CD4-positive, alpha-beta T cell treated with Interferon gamma for 1 hour (primary cell): Measurements from ENCODE around the gene SBF2.
"Not testable (repeated sequence)": the region's sequence is repeated elsewhere in the genome, so short reads cannot be mapped to it uniquely, and the experiment has no call there.

Experiments used
- DNase-seq: peaks from one replicate; pipeline ENCODE4 v3.0.0-alpha.2; 2020

The SBF2 gene

DNA sequence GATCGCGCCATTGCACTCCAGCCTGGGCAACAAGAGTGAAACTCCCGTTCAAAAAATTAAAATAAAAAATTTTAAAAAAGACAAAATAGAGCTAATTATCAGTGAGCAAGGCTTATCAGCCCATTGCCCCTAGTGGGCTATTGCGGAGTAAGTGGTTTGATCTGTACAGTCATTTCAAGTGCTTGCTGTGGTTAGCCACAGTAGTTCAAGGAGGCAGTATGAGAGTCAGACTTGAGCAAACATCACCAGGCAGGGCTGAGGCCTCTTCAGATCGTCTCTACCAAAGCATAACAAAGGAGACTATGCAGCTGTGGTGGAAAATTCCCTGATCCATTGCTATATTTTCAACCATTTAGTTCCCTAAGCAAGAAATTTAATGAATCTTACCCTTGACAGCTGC is 4.3 kb upstream of the SBF2 start:
- DNase-seq = peak; percentile 22

DNA sequence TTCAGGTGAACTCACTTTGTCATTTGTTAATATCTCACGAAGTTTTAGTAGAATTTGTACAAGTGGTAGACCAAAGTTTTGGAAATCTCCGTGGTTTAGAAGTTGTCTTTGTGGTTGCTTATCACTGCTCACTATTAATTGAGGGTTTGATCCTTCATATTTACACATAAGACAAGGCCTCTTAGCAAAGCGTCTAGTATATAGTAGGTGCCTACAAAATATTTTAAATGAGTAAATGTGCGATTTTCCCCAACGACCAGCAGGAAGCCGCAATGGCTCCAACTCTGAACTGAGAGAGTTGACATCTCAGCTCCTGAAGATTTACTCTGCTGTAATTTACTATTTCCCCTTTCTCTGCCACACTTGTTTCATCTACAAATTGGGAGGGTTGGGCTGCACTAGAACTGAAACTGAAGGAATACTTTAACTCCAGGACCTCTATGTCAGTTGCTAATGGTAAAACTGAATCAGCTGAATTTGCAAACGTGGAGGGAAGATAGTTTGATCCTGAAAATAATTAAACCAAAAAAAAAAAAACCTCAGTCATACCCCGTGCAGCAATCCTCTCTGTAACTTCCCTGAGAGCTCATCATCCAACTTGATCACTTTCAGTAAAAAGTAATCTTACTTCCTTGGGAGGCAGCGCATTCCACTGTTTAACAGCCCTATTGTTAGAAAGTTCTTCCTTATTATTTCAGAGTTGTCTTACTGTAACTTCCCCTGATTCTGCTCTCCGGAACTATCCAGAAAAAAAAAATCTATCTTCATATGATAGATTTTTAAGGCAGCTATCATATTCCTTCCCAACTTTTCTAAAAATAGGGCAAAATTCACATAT is 1.3 kb upstream of the SBF2 start:
- no peak for DNase-seq

DNA sequence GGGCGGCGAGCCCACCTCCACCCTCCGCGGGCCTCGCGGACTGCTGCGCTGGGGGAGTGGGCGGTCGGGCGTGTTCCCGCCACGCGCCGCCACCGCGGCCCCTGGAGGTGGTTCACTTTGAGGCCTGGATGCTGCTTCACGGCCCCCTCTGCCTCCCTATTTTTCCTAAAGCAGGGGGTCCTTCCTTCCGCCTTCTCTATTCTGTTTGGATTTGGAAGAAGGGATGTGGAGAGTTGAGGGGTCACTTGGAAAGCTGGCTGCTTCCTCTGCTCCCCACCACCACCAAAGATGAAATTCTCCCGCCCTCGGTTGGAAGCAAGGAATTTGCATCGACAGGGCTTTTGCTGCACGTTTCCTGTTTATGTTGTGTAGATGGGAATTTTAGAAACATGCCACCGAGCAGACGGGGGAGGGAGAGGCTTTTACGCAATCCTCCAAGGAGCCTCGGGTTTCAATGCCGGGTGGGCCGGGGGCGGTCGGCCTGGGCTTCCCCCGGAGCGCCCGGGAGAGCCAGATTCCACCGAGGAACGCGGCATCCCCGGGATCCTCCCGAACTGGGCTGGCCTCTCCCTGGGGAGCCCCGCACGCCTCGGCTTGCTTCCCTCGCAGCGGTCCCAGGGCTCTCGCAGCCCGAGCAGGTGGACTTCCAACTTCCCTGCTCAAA is 403 bp upstream of the SBF2 start:
- DNase-seq = no peak

DNA sequence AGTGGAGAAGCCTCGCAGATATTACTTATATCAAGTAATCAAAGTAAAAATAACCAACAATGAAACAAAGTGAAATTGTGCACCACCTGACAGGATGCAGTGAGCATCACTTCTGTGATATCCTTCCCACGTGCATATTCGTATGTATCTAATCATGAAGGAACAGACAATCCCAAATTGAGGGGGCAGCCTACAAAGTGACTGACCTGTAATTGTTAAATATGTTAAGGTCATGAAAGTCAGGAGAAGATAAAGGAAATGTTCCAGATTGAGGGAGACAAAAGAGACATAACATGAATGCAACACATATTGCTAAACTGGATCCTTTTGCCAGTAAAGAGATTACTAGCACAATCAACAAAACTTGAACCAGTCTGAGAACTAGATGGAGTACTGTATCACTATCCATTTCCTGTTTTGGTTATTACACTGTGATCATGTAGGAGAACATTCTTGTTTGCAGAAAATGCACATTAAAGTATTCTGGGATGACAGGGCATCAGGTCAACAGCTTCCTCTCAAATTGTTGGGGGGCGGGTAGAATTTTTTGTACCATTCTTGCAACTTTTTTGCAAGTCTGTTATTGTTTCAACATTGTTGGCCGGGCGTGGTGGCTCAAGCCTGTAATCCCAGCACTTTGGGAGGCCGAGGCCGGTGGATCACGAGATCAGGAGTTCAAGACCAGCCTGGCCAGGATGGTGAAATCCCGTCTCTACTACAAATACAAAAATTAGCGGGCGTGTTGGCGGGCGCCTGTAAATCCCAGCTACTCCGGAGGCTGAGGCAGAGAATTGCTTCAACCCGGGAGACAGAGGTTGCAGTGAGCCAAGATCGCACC is 2.0 kb downstream of the SBF2 start:
- DNase-seq = no peak

DNA sequence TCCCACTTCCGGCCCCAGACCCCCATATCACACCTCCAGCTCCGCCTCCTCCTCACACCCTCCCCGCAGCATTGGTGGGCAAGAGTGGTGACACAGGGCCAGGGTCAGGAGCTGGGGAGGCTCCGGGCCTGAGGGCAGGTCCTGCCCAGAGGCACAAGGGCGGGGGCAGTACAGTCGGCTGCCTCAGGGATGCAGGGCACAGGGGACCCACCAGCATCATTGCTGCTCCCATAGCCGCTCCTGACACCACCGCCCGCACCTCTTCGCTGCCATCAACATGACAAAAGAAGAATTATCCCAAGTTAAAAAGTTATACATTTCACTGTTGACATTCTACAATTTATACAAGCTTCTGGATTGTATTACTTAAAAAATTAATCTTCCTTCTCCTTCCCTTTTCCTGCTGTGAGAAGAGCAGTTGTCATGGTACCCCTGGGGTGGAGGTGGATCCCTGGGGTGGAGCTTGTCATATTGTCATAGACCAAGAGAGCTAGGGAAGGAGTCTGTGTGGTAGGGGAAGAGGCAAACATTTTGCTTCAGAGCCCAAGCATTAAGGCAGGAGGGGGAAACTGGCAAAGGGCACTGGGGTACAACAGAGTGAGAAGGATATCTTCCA is 4.1 kb downstream of the SBF2 start:
- DNase-seq = no peak

DNA sequence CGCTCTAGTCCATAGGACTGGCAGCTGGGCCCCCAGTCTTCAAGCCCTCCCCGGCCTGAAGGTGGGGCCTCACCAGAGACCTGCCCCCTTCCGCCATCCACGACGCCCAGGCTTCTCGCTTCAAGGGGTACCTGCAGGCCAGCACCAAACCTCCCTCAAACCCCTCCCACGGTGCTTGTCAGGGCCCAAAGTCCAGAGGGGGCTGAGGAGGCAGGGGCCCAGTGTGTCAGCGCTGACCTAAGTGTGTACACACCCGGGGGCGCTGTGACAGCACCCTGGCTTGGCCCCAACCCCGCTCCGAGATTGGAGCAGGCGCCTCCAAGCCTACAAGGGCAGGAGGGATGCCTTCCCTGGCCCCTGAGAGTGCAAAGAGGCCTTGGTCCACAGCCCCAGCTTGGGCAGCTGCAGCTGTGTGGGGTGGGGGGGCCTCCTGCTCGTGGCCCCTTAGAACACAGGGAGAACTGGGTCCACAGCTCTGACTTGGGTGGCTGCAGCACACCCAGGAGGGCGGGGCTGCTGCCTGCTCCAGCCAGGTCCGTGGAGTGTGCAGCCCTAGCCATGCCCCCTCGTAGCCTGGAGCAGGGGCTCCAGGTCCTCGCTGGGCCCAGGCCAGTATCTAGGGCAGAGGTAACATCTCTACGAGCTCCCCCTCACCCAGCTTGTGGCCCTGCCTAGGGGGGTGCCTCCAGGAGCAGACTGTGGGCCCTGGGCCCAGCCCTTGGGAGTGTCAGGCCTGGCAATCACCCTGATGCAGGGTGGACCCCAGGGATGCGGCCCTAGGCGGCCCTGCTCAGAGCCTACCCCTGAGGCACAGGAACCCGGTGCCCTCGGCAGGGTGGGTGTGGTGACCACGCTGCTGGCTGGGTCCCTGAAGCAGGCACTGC is 4.9 kb downstream of the SBF2 start:
- DNase-seq = no peak

DNA sequence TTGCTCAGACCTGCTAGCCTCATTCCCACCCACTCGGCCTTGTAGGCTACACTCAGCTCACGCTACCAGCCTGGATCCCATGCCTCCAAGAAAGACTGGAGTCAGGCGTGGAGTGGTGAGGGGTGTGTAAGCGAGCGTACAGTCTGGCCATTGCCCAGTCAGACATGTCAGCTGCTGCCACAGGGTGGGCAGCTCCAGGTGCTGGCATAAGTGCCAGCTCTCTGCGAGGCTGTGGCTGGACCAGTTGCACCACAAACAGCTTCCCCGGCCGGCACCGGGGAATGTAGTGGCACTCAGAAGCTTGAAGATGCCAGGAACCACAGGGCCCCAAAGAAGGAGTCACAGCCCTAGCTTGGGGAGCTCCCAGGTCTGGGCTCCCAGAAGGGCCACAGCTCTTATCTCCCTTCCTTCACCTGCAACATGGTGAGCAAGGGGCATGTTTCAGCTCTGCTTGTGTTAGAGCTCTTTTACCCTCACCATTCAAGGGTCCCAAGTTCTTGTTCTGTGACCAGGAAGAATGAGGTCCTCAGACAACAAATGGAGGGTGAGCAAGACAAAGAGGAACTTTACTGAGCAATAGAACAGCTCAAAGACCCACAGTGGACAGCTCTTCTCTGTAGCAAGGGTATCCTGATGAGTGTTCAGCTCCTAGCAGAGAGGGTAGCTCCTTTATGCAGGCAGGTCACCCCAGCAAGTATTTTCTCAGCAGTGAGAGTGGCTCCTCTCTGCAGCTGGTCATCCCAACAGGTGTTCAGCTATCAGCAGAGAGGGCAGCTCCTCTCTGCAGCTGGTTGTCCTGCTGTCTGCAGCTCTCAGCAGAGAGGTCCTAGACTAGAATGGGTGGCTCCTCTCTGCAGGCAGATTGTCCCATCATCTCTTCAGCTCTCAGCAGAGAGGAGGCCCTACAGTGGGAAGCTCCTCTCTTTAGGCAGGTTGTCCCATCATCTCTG is 6.0 kb downstream of the SBF2 start:
- no peak for DNase-seq

DNA sequence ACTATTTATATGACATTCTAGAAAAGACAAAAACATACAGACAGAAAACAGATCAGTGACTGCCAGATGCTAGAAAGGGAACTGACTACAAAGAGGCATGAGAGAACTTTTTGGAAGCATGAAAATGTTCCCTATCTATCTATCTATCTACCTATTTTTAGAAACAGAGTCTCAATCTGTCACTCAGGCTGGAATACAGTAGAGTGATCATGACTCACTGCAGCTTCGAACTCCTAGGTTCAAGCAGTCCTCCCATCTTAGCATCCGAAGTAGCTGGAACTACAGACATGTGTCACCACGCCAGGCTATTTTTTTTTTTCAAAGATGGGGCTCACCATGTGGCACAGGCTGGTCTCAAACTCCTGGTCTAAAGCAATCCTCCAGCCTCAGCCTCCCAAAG is 6.9 kb downstream of the SBF2 start:
- DNase-seq = no peak

DNA sequence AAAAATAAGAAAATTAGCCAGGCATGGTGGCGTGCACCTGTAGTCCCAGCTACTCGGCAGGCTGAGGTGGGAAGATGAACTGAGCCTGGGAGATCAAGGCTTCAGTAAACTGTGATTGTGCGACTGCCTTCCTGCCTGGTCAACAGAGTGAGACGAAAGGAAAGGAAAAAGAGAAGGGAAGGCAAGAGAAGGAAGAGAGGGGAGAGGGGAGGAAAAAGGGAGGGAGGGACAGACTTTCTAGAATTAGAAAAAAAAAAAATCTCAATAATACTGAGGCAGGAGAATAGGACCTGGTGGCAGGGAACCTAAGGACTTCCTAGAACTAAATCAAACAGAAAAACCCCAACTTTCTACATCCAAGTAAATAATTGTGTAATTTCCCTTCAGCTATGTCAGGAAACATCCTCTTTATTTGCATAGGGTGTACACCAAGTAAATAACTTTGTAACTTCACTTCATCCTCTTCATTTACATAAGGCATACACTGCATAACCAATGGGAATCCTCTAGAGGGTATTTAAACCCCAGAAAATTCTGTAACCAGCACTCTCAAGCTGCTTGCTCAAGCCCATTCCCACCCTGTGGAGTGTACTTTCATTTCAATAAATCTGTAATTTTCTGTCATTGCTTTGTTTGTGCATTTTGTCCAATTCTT is 8.7 kb downstream of the SBF2 start:
- DNase-seq = no peak

DNA sequence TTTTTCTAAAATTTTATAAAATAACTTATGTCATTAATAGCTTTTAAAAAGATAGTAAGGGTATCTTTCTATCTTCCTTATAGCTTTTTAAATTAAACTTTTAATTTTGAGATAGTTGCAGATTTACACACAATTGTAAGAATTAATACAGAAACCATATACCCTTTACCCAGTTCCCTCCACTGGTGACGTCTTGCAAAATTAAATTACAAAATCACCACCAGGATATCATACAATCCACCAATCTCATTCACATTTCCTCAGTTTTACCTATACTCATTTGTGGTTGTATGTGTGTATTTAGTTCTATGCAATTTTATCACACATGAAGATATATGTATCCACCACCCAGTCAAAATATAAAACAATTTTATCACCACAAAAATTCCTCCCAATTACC is 10.0 kb downstream of the SBF2 start:
- no peak for DNase-seq

DNA sequence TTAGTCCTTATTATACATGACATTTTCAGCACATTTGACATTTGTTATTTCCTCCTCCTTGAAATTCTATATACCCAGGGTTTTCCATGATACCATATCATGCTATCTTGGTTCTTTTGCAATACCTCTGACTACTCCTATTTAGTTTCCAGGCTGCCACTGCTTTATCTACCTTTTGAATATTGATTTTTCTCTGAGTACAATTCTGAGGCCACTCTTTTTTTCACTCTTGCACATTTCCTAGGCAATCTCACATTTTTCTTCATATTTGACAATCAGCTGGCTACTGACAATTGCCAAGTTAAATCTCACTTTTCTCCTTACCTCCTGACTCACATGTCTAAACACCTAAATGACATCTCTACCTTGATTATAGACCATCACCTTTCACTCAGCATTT is 11.9 kb downstream of the SBF2 start:
- DNase-seq = no peak

DNA sequence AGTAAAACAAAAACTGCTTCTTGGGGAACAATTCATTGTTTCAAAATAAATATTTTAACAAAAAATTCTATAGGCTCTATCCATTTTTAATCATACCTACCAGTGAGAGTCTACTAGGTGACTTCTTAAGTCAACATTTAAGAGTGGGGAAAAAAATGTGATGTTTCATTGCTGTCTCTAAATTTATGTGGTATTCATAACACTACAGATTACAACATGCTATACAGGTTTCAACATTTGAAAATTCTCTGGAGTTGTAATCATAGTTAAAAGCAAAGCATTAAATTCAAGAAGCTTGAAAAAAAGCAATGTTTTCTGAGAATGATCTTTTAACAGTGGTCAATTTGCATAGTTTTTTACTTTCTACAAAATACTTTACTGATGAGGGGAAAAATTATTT is 18.3 kb downstream of the SBF2 start:
- DNase-seq = no peak

DNA sequence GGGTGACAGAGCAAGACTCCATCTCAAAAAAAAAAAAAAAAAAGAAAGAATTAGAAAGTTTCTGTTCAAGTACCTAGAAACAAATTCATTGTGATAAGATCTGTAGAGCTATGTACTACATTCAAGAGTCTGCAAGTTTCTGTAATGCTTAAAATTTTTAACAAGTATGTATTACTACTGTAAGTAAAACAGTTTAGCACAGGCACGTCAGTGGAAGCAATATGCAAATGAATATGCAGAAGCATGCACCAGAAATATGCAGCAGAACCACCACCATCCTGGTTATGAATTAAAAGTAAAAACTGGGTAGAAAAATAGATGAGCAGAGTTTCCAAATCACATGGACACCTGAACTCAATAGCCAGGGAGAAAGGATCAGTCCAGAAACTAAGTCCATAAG is 19.3 kb downstream of the SBF2 start:
- no peak for DNase-seq

DNA sequence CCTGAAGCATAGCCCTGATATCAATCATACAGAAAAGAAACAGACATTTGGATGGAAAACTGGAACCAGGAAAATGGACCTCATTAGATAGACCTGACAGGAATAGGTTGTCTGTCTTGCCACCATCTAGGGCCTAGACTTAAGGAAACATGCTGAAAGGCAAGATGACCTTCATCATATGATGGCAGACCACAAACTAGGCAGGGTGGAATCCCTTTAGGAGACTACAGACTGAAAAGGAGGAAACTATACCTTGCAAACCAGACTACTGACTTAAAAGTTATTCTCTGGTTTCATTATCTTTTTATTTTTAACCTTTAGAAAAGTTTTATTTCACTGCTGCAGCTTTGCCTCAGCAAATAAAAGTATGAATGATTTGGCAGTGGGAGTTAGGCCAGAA is 20.3 kb downstream of the SBF2 start:
- no peak for DNase-seq

DNA sequence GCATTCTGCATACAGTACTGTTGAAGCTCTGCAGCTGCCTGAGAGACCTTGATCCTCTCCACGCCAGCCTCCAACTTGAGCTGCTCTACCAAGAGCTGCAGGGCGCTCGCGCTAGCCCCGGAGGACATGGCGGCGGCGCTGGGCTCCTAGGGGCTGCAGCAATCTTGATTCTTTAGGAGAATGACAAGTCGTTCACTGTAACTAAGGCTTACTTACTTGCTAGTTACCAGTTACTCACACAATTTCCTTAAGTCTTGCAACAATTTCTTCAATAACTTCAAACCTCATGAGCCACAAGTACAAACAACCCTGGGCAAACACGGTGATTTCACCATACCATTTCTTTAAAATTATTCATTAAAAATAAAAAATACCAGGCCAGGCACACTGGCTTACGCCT is 21.9 kb downstream of the SBF2 start:
- no peak for DNase-seq

DNA sequence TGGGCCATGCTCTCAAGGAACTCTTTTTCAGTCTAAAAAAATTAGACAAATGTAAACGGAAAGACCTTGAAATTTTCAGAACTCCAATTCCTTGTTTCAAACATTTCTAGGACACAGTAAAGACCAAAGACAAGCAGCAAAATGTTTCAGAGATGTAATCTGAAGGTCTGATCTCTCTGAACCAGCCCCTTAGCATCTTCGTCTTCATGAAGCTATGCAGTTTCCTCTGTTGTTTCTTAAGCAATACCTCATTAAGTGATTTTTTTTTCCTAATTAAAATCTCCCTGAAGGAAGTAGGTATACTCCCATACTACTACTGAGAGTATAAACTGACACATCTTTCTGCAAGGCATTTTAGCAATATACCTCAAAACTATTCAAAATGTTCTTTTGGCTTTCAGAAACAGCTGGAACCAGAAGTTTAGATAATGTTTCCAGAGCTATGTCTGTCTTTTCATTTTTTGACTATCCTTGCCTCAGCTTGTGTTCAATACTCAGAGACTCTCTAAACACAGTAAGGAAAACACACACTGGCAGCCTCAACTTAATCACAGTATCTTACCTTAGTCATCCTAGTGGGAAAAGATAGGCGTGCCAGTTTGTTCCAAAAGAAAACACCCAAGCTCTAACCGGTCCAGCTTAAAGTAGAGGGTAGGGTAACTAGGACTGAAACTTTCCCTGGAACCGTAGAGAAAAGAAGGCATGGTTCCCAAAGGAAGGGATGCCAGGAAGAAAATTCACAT is 25.1 kb downstream of the SBF2 start:
- no peak for DNase-seq

DNA sequence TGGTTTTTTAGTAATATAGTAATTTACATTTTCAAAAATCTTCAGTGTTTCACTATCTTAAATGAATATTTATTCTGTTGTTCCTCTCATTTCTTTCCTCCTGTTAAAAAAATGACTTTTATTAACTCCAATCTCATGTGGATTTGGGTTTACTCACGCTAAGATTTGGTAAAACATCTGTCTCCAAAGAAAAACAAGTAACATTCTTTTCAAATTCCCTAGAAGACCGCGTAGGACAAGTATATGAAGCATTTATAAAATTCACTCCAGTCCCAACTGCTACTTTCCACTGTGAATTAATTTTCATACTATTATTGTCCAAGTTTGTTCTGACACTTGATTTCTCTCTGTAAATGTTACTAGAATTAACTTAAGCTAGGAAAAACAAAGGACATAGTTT is 26.2 kb downstream of the SBF2 start:
- DNase-seq = no peak

DNA sequence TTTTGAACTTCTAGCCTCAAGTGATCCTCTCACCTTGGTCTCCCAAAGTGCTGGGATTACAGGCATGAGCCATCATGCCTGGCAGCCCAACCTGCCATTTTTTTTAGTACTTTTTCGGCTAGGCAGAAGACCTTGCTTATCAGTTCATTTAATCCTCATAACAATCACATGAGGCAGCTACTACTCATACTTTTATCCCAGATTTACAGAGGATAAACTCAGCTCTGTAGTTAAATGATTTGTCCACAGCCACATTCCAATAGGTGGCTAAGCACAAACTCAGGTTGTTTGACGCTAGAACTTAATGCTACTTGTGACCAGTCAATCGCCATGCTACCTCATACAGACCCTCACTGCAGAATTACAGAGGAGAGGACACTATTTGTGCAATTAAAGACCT is 28.1 kb downstream of the SBF2 start:
- no peak for DNase-seq

DNA sequence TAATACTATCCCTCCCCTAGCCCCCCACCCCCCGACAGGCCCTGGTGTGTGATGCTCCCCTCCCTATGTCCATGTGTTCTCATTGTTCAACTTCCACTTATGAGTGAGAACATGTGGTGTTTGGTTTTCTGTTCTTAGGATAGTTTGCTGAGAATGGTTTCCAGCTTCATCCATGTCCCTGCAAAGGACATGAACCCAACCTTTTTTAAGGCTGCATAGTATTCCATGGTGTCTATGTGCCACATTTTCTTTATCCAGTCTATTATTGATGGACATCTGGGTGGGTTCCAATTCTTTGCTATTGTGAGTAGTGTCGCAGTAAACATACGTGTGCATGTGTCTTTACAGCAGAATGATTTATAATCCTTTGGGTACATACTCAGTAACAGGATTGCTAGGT is 29.3 kb downstream of the SBF2 start:
- not testable (repeated sequence) for DNase-seq

DNA sequence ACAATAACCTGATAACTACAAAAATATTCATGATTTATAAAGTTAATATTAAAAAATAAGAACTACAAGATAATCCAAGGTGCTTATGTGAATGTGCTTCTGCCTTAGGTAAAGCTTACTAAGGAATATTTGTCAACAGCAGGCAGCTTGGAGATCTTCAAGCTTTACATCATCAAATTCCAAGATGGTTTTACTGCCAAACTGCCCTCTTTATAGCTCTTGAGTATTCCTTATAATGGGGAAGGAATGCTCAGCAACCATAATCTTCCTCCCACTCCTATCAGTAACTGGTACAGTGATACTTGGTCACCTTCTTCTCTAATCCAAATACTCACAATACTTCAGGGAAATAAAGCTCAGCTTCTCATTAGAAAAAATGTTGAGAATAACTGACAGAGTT is 30.1 kb downstream of the SBF2 start:
- DNase-seq = no peak
